ENCODE results near the gene REG1A. TPM values are rescaled to one million over a fixed set of nuclear protein-coding genes. Genes with fewer than 3 reads are reported as not detected.

Gene REG1A
- total and polyA plus RNA-seq, 2 of the 13 experiments (the other 11 are each of a cell fraction or from before 2014, with no cell fraction given) = not detected

- H3K9me3 ChIP-seq (ENCODE audit: low read length) = no peaks in the 10 kb centered on the region
- H3K4me3 ChIP-seq (replicated peaks in 1 of 3; ENCODE audit: insufficient read depth in 1 of 3, low read depth in 2 of 3, low read length in 3 of 3) = no peak overlapping the region
- no TSS peak for BruUV-seq (replicated peaks)
- no peak overlapping the region for H3K27ac ChIP-seq (ENCODE audit: extremely low read length, insufficient read depth, low read length)
- POLR2A ChIA-PET = no interaction called here
- no peak for DNase-seq (ENCODE audit: low spot score)
- no peak for FAIRE-seq
- in situ Hi-C loops (cut with HindIII; ENCODE audit: extremely low pct_ligation_motif_present, low pct_unique_long_range_greater_than_20kb) (no loop called here), intact Hi-C loops (cut with micrococcal nuclease; ENCODE audit: unreplicated experiment) (no loop called here)
- no peak overlapping the region for H3K4me2 ChIP-seq (ENCODE audit: low read depth, low read length)
- no peaks in the 10 kb centered on the region for H3K36me3 ChIP-seq (replicated peaks in 1 of 2; ENCODE audit: control insufficient read depth in 1 of 2, insufficient read depth in 2 of 2, low read length in 2 of 2)
- no peak overlapping the region for H3K9ac ChIP-seq (ENCODE audit: insufficient read depth, low read depth, low read length)
- no peaks in the 10 kb centered on the region for H3K4me1 ChIP-seq (ENCODE audit: insufficient read depth, low read length)
- CTCF ChIA-PET (ENCODE audit: low intra/inter-chr PET ratio, low total read pairs) = no interaction called here
- H2AFZ ChIP-seq (ENCODE audit: low read length) = no peak overlapping the region
- no peaks in the 10 kb centered on the region for H3K79me2 ChIP-seq (ENCODE audit: insufficient read depth, low read length)
- H3K27me3 ChIP-seq (ENCODE audit: control insufficient read depth in 1 of 2, insufficient read depth in 2 of 2, low read length in 2 of 2) = no peaks in the 10 kb centered on the region
- ATAC-seq = no peak
- no peaks in the 10 kb centered on the region for H4K20me1 ChIP-seq (ENCODE audit: insufficient read depth, low read length)
- no peak for TF ChIP-seq ZNF326 (CRISPR knock-in tag; IDR thresholded peaks at IDR 0.05; ENCODE audit: borderline replicate concordance)
- TF ChIP-seq REST (IDR thresholded peaks at IDR 0.05; ENCODE audit: borderline replicate concordance in 1 of 2, low read depth in 1 of 2, low read length in 2 of 2) = no peak
- no peak for TF ChIP-seq RELA (CRISPR knock-in tag; IDR thresholded peaks at IDR 0.05)
- no peak for TF ChIP-seq DNMT3B (CRISPR knock-in tag; conservative IDR thresholded peaks at IDR 0.05)
- no peak for TF ChIP-seq E2F5 (CRISPR knock-in tag; conservative IDR thresholded peaks at IDR 0.05)
- no peak for TF ChIP-seq PCBP2 (optimal IDR thresholded peaks at IDR 0.05; ENCODE audit: low read depth, low read length, poor library complexity, severe bottlenecking)
- no peak for TF ChIP-seq ZNF883 (CRISPR knock-in tag; IDR thresholded peaks at IDR 0.05; ENCODE audit: not compliant biosample characterization)
- no peak for TF ChIP-seq ZNF281 (CRISPR knock-in tag; IDR thresholded peaks at IDR 0.05; ENCODE audit: borderline replicate concordance)
- no peak for TF ChIP-seq U2AF2 (IDR thresholded peaks at IDR 0.05; ENCODE audit: low read depth, low read length)
- TF ChIP-seq MEIS2 (CRISPR knock-in tag; IDR thresholded peaks at IDR 0.05) = no peak
- no peak for TF ChIP-seq HNRNPL (IDR thresholded peaks at IDR 0.05; ENCODE audit: low read depth, low read length)
These were observed 9.5 kb downstream of the REG1A start for GRCh38 chr2:79129804-79130203.

Measured in HepG2 (cell line).